Endothelial cell (in vitro differentiated cells): ENCODE measurements around the gene APRT. TPM values are rescaled to one million over a fixed set of nuclear protein-coding genes. Genes with fewer than 3 reads are reported as not detected.

Experiments
- DNase-seq: peaks from one replicate; pipeline ENCODE4 v3.0.0; 2021; ENCODE audit warnings: low spot score
- H3K27ac Mint-ChIP-seq: one replicate; pipeline ENCODE4 v1.8.0; 2021; ENCODE audit warnings: mixed read lengths, inconsistent platforms; ENCODE audit not compliant: unreplicated experiment
- H3K27me3 Mint-ChIP-seq: one replicate; pipeline ENCODE4 v1.8.0; 2021; ENCODE audit warnings: mild to moderate bottlenecking, moderate library complexity, mixed read lengths, inconsistent platforms; ENCODE audit not compliant: unreplicated experiment
- H3K36me3 Mint-ChIP-seq: one replicate; pipeline ENCODE4 v1.8.0; 2021; ENCODE audit warnings: mild to moderate bottlenecking, low read depth, mixed read lengths, inconsistent platforms; ENCODE audit not compliant: unreplicated experiment
- H3K4me1 Mint-ChIP-seq: one replicate; pipeline ENCODE4 v1.8.0; 2021; ENCODE audit warnings: mild to moderate bottlenecking, mixed read lengths, inconsistent platforms; ENCODE audit not compliant: unreplicated experiment
- H3K4me3 Mint-ChIP-seq: one replicate; pipeline ENCODE4 v1.8.0; 2021; ENCODE audit warnings: mild to moderate bottlenecking, mixed read lengths, inconsistent platforms; ENCODE audit not compliant: unreplicated experiment
- H3K9me3 Mint-ChIP-seq: one replicate; pipeline ENCODE4 v1.8.0; 2021; ENCODE audit warnings: mixed read lengths, inconsistent platforms; ENCODE audit not compliant: unreplicated experiment
- total RNA-seq: library from RNA; stranded (reverse); fragmentation: NEBNext Ultra II Directional; extraction: Animal tissue kit (Norgen Biotek cat#: 25700); gene quantifications from one replicate; pipeline ENCODE4 v1.2.1, GENCODE V29; 2021; ENCODE audit not compliant: unreplicated experiment
- TF ChIP-seq, protein P1 (sequence below): fragments of 200-600 bp; sonication (generic); IDR thresholded peaks from one replicate; pipeline ENCODE4 v1.5.0; 2021; ENCODE audit warnings: antibody characterized with exemption; ENCODE audit not compliant: unreplicated experiment

APRT gene
- total RNA-seq, 1 donor from 2014 or later = 80.7 TPM

DNA sequence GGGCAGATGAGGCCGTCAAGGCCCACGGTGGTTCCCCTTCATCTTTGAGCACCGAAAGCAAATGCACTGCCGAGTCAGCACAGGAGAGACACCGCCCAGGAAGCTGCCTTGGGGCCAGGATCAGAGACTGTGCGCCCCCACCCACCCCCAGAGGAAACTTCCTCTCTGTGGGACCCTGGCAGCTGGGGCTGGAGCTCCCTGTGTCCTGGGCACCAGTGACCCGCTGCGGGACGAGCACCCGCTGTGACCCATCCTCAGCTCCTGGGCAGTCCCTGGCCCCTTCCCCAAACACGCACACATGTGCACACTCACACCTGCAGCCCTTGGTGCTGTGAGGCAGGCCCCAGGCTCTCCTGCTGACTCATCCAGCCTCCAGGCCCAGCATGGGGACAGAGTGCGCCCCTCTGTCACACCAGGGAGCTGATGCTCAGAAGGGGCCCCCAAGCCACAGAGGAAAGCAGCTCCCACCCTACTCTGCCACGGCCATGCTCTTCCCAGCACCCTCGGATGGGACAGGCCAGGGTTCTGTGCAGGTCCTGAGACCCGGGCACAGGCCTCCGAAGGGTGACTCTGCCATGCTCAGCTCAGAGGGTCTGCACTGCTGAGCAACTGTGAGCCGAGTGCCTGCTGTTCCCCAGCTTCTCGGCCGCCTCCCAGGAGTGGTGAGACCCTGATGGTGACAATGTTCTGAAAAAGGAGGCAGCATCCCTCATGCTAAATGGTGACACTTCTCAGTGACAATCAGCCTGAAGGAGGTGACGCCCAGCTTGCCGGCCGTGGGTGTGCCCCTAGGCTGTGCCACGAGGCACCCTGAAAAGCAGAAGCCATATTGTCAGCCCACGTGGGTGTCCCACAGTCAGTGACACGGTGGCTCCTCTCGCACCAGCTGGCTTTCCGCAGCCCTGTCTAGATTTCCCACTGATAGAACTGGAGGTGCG lies 30.3 kb downstream of the APRT start:
- peaks cover 6% of the 10 kb centered on the region for H3K27me3 Mint-ChIP-seq
- TF ChIP-seq, protein P1, sequence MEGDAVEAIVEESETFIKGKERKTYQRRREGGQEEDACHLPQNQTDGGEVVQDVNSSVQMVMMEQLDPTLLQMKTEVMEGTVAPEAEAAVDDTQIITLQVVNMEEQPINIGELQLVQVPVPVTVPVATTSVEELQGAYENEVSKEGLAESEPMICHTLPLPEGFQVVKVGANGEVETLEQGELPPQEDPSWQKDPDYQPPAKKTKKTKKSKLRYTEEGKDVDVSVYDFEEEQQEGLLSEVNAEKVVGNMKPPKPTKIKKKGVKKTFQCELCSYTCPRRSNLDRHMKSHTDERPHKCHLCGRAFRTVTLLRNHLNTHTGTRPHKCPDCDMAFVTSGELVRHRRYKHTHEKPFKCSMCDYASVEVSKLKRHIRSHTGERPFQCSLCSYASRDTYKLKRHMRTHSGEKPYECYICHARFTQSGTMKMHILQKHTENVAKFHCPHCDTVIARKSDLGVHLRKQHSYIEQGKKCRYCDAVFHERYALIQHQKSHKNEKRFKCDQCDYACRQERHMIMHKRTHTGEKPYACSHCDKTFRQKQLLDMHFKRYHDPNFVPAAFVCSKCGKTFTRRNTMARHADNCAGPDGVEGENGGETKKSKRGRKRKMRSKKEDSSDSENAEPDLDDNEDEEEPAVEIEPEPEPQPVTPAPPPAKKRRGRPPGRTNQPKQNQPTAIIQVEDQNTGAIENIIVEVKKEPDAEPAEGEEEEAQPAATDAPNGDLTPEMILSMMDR = no peak
- H3K9me3 Mint-ChIP-seq = no peaks in the 10 kb centered on the region
- DNase-seq = no peak
- H3K4me1 Mint-ChIP-seq = peaks cover 37% of the 10 kb centered on the region
- peak overlapping the region; percentile 71 for H3K4me3 Mint-ChIP-seq
- no peaks in the 10 kb centered on the region for H3K36me3 Mint-ChIP-seq
- peak overlapping the region; percentile 64 for H3K27ac Mint-ChIP-seq

DNA sequence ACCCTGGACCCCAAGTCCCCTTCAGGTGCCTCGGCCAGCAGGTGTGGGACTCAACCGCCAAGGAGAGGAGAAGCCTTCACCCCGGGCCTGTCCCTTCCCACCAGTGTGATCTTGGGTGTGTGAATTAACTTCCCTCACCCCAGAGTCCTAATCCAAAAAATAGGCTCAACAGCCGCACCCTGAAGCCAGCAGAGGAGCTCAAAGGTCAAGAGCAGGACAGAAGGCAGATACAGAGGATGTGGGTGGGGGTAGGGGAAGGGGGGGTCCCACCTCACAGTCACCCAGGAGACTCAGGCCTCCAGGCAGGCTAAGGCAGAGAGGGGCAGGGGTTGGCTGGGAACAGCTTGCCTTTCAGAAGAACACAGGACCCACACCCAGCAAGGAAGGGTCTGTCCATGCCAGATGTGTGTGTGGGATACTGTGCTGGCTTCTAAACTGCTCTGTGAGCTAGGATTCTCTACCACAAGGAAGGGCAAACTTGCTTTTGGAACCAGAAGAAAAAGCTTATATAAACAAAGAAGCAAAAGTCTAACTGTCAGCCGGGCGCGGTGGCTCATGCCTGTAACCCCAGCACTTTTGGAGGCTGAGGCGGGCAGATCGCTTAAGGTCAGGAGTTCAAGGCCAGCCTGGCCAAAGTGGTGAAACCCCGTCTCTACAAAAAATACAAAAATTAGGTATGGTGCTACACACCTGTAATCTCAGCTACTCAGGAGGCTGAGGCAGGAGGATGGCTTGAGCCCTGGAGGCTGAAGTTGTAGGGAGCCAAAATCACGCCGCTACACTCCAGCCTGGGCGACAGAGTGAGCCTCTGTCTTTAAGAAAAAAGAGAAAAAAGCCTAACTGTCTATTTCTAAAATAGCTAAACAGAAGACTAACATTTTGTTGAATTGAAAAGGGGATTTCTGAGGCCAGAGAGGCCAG lies 31.3 kb downstream of the APRT start:
- no peak overlapping the region for H3K4me3 Mint-ChIP-seq
- peaks cover 37% of the 10 kb centered on the region for H3K4me1 Mint-ChIP-seq
- no peak for DNase-seq
- H3K27ac Mint-ChIP-seq = no peak overlapping the region
- TF ChIP-seq, protein P1 = no peak
- no peaks in the 10 kb centered on the region for H3K36me3 Mint-ChIP-seq
- H3K27me3 Mint-ChIP-seq = peaks cover 6% of the 10 kb centered on the region
- no peaks in the 10 kb centered on the region for H3K9me3 Mint-ChIP-seq

DNA sequence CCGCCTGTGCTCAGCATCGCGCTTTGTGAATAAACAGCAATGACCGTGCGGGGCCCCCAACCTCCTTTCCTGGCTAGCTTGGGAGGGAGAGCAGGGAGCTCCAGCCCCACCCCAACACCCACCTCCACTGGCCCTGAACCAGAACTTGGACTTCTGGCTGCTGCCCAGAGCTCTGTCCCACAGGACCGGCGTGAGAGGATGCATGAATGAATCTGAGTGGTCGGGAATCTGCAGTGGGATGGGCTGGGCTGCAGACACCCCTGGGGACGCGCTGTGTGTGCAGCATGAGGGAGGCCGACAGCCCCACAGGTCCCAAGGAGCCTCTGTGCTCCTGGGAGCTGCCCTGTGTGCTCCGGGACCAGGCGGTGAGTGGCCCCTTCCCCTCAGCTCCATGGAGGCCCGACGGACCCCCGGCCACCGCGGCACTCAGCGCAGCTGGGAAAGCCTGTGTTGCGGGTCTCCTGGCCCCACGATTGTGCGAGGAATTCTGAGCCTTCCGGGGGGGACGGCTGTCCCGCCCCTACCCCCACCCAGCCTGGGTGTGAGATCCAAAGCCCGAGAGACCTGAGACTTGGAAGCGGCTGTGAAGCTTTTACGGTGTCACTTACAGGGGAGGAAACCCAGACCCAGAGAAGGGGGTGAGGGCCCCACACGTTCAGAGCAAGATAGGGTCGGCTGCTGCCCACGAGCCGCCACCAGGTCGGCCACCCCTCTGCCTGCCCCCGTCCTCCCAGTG lies 32.2 kb downstream of the APRT start:
- peaks cover 6% of the 10 kb centered on the region for H3K27me3 Mint-ChIP-seq
- TF ChIP-seq, protein P1 = no peak
- H3K27ac Mint-ChIP-seq = no peak overlapping the region
- no peaks in the 10 kb centered on the region for H3K36me3 Mint-ChIP-seq
- no peak for DNase-seq
- peaks cover 37% of the 10 kb centered on the region for H3K4me1 Mint-ChIP-seq
- no peak overlapping the region for H3K4me3 Mint-ChIP-seq
- no peaks in the 10 kb centered on the region for H3K9me3 Mint-ChIP-seq

DNA sequence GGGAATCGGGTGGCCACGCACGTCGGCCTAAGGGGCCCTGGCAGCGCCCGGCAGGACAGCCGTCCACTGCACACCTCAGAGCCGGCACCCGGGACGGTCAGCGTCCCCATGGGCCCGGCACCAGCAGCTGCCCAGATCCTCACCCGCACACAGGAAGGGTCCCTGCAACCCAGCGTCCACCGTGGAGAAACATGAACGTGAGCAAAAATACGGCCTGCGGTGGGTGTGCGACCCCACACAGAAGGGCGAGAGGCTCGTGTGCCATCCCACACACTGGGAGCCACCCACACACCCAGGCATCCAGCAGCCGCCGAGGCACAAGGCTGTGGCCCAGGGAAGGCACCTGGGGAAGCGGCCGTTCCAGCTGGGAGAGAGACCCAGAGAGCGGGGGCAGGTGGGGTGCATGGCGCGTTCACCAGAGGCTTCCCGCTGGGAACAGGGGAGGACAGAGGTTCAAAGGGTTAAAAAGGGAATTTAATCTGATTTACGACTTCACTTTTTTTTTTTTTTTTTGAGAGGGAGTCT lies 33.1 kb downstream of the APRT start:
- no peak overlapping the region for H3K27ac Mint-ChIP-seq
- peaks cover 4% of the 10 kb centered on the region for H3K27me3 Mint-ChIP-seq
- H3K4me1 Mint-ChIP-seq = peaks cover 36% of the 10 kb centered on the region
- no peaks in the 10 kb centered on the region for H3K36me3 Mint-ChIP-seq
- no peak overlapping the region for H3K4me3 Mint-ChIP-seq
- TF ChIP-seq, protein P1 = no peak
- no peak for DNase-seq
- no peaks in the 10 kb centered on the region for H3K9me3 Mint-ChIP-seq
